Heart right ventricle (tissue), 16 donors: ENCODE data around the gene TBC1D14. TPM values are rescaled to one million over a fixed set of nuclear protein-coding genes. Genes with fewer than 3 reads are reported as not detected.

Experiments used
- ATAC-seq, 8 donors: fragments of 200-7000 bp; cut with Tn5 transposase; one replicate each; pipeline ENCODE4 v1.9.1; 2020; ENCODE audit warnings: mild to moderate bottlenecking in 8 of 8, moderate library complexity in 8 of 8, moderate number of reproducible peaks in 1 of 8
- DNase-seq, 2 donors: peaks; one replicate each; pipeline ENCODE4 v3.0.0-alpha.2; 2020
- H3K27ac ChIP-seq, 10 donors: fragments of 200-600 bp; sonication (generic) in 2 of 10; one replicate each; pipeline versions ENCODE4 v1.5.0 to v1.8.0; 2020 to 2022; ENCODE audit warnings: mild to moderate bottlenecking in 3 of 10
- H3K27me3 ChIP-seq, 7 donors: fragments of 200-600 bp; one replicate each; pipeline ENCODE4 v1.8.0; 2021 to 2022; ENCODE audit warnings: mild to moderate bottlenecking in 2 of 7
- H3K36me3 ChIP-seq, 9 donors: fragments of 200-600 bp; sonication (generic) in 1 of 9; one replicate each; pipeline versions ENCODE4 v1.5.0 to v1.8.0; 2020 to 2022; ENCODE audit warnings: mild to moderate bottlenecking in 2 of 9
- H3K4me1 ChIP-seq, 9 donors: fragments of 200-600 bp; sonication (generic) in 1 of 9; one replicate each; pipeline versions ENCODE4 v1.5.0 to v1.8.0; 2020 to 2022; ENCODE audit warnings: mild to moderate bottlenecking in 4 of 9
- H3K4me3 ChIP-seq, 10 donors: fragments of 200-600 bp; sonication (generic) in 2 of 10; one replicate each; pipeline versions ENCODE4 v1.5.0 to v1.8.0; 2020 to 2022; ENCODE audit warnings: mild to moderate bottlenecking in 7 of 10, moderate library complexity in 2 of 10
- H3K9me3 ChIP-seq, 11 donors: fragments of 200-600 bp in 10 of 11; sonication (generic) in 2 of 11; one replicate each; pipeline versions ENCODE4 v1.5.0 to v1.8.0; 2013 to 2022; ENCODE audit warnings: mild to moderate bottlenecking in 2 of 11, control low read depth in 1 of 11, moderate library complexity in 1 of 11
- WGBS, 2 donors: extraction: QIAGEN DNeasy Blood & Tissue Kit; methylation state at CpG; one replicate each; pipeline ENCODE4 v1.1.7; 2013; ENCODE audit warnings: inconsistent platforms in 1 of 2; 5-methylcytosine and 5-hydroxymethylcytosine counted together
- intact Hi-C, 10 donors: fragments of 100-400 bp; cut with DNase I; formaldehyde crosslinking; loops; one replicate each; pipeline versions ENCODE4 v1.11.1 to v1.14.2; 2022
- polyA plus RNA-seq, 2 donors: library from polyadenylated mRNA; stranded (reverse); fragments of 200-250 nt; gene quantifications; one replicate each; pipeline ENCODE4 v1.2.3, GENCODE V29; 2013
- total RNA-seq, 10 donors: library from RNA; stranded (reverse); fragmentation: NEBNext Ultra II Directional in 3 of 10; extraction: Animal tissue kit (Norgen Biotek cat#: 25700) in 3 of 10; gene quantifications; one replicate each; pipeline versions ENCODE4 v1.2.1 to v1.2.4, GENCODE V29; 2021 to 2023
- TF ChIP-seq, protein P1 (sequence below), 9 donors: fragments of 200-600 bp; sonication (generic) in 2 of 9; IDR thresholded peaks; one replicate each; pipeline versions ENCODE4 v1.5.0 to v1.8.0; 2021 to 2022; ENCODE audit warnings: antibody characterized with exemption in 9 of 9, mild to moderate bottlenecking in 5 of 9, moderate library complexity in 1 of 9
- donor health status: Arrhythmogenic right ventricular cardiomyopathy.
- donor health status: ischemic (EF 13 %, LVEDD 7.1; RV severe dilation, severe dysfunction).
- donor health status: healthy with polysubstance abuse.
- donor health status: DM: no; HTN: yes; CAD: no.
- donor health status: DM: no; HTN: no; CAD: no.
- donor health status: ischemic (EF 25% LVEDD 6.9; RV normal size, moderate dysfunction).
- donor health status: ischemic (EF 25% LVEDD 5.7; RV mildly dilated, moderate dysfunction).
- donor health status: healthy.
- donor health status: DM: yes; HTN: yes; CAD: no.
- donor health status: Ischemic cardiomyopathy.
- donor health status: ischemic (EF 35%, LVEDD 5.7; RV mildly dilated, moderate dysfunction).
- donor health status: nonischemic (EF 11% LVEDD 7.7; RV severe dilation, severe dysfunction).
- donor health status: DM: yes; HTN: yes; CAD: no.
- donor health status: PGD.
- donor health status: ischemic (EF 29% LVEDD 5.4; RV normal size, mild dysfunction).
- donor health status: nonischemic (EF 23%, LVEDD 6.1; RV moderate dilation, normal function).

The TBC1D14 gene
- total and polyA plus RNA-seq, 12 donors, result 10.5 to 43.7 (median 32.6) TPM

- DNase-seq, result no peak
- intact Hi-C loops, result no loop called here
- Histone ChIP-seq H3K4me3 (no peak overlapping the region), H3K9me3 (no peaks in the 10 kb centered on the region), H3K27ac (peak overlapping the region in 1 of 10 donors; percentile 100), H3K36me3 (peaks cover 0 to 24% (median 12%) of the 10 kb centered on the region in 9 donors), H3K27me3 (no peaks in the 10 kb centered on the region), H3K4me1 (peaks cover 3 to 89% (median 35%) of the 10 kb centered on the region in 9 donors)
- ATAC-seq, result no peak
- WGBS, 2 donors, result 62 to 65% methylated on average over 3 of the region's 3 CpGs
- TF ChIP-seq, protein P1, sequence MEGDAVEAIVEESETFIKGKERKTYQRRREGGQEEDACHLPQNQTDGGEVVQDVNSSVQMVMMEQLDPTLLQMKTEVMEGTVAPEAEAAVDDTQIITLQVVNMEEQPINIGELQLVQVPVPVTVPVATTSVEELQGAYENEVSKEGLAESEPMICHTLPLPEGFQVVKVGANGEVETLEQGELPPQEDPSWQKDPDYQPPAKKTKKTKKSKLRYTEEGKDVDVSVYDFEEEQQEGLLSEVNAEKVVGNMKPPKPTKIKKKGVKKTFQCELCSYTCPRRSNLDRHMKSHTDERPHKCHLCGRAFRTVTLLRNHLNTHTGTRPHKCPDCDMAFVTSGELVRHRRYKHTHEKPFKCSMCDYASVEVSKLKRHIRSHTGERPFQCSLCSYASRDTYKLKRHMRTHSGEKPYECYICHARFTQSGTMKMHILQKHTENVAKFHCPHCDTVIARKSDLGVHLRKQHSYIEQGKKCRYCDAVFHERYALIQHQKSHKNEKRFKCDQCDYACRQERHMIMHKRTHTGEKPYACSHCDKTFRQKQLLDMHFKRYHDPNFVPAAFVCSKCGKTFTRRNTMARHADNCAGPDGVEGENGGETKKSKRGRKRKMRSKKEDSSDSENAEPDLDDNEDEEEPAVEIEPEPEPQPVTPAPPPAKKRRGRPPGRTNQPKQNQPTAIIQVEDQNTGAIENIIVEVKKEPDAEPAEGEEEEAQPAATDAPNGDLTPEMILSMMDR (IDR thresholded peaks at IDR 0.05), result no peak
Measured at GRCh38 chr4:6920171-6920570, 10.5 kb downstream of the TBC1D14 start.

GRCh38 chr4:6923507-6923906 is 13.9 kb downstream of the TBC1D14 start:
- Histone ChIP-seq H3K4me1 (peaks cover 0 to 88% (median 30%) of the 10 kb centered on the region in 9 donors), H3K4me3 (no peak overlapping the region), H3K9me3 (no peaks in the 10 kb centered on the region), H3K27me3 (no peaks in the 10 kb centered on the region), H3K36me3 (peaks cover 0 to 27% (median 12%) of the 10 kb centered on the region in 9 donors), H3K27ac (peak overlapping the region in 2 of 10 donors; percentile 65 to 91)
- TF ChIP-seq, protein P1 (IDR thresholded peaks at IDR 0.05), result no peak
- WGBS, 2 donors, result 97 to 98% methylated on average over 32 of the region's 32 CpGs
- ATAC-seq (peak in 1 of 8 donors; percentile 4), DNase-seq (no peak)
- intact Hi-C loops, result no loop called here

DNA sequence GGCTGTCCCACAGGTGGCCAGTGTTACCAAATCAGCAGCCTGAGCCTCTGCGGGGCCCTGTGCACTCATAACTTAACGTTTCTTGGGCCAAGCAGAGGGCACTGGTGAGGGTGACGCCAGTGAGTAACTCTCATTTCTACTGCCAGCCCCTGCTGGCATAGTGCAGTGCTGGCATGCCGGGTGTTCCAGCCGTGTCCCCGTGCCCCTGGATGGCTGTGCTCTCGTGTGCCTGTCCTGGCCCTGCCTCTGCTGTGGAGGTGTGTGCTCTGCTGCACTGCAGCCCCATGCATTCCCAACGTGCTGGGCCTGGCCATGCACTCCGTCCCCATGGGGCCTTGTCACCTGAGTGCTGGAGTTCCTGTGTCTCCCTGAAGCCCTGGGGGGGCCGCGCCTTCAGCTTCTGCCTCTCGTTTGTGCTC is 14.7 kb downstream of the TBC1D14 start:
- DNase-seq, result peak in 1 of 2 donors; percentile 49
- H3K27me3 ChIP-seq, result no peaks in the 10 kb centered on the region
- peak; percentile 39 to 89 (median 70) for ATAC-seq
- 84 to 88% methylated on average over 12 of the region's 12 CpGs for WGBS, 2 donors
- intact Hi-C loops, result no loop called here
- TF ChIP-seq, protein P1 (IDR thresholded peaks at IDR 0.05), result peak in 2 of 9 donors; percentile 8 to 15
- peaks cover 0 to 27% (median 12%) of the 10 kb centered on the region in 9 donors for H3K36me3 ChIP-seq
- H3K27ac ChIP-seq, result peak overlapping the region in 7 of 10 donors; percentile 12 to 91 (median 34)
- H3K9me3 ChIP-seq, result no peaks in the 10 kb centered on the region
- H3K4me1 ChIP-seq, result peaks cover 0 to 88% (median 35%) of the 10 kb centered on the region in 9 donors
- H3K4me3 ChIP-seq, result no peak overlapping the region

GRCh38 chr4:6925357-6925836 is 15.8 kb downstream of the TBC1D14 start:
- H3K27me3 ChIP-seq, result no peaks in the 10 kb centered on the region
- 85% methylated on average over 14 of the region's 14 CpGs for WGBS, 2 donors
- intact Hi-C loops, result no loop called here
- ATAC-seq (peak in 4 of 8 donors; percentile 16 to 56 (median 32)), DNase-seq (no peak)
- no peaks in the 10 kb centered on the region for H3K9me3 ChIP-seq
- peak overlapping the region in 5 of 10 donors; percentile 22 to 91 (median 29) for H3K27ac ChIP-seq
- TF ChIP-seq, protein P1 (IDR thresholded peaks at IDR 0.05), result no peak
- no peak overlapping the region for H3K4me3 ChIP-seq
- H3K4me1 ChIP-seq, result peaks cover 3 to 88% (median 45%) of the 10 kb centered on the region in 9 donors
- H3K36me3 ChIP-seq, result peaks cover 0 to 27% (median 12%) of the 10 kb centered on the region in 9 donors
